ENCODE data around the gene SENP6. TPM values are rescaled to one million over a fixed set of nuclear protein-coding genes. Genes with fewer than 3 reads are reported as not detected.

The SENP6 gene
- total and polyA plus RNA-seq, 2 experiments from 2014 or later = 43.1 to 50.8 TPM

GRCh38 chr6:75620381-75621304, 19.0 kb downstream of the SENP6 start:
- H2AFZ ChIP-seq = no peak overlapping the region
- H3K4me2 ChIP-seq (ENCODE audit: unreplicated experiment) = no peak overlapping the region
- in situ Hi-C loops (cut with MboI) = no loop called here
- H3K79me2 ChIP-seq (ENCODE audit: insufficient read depth) = peaks cover 100% of the 10 kb centered on the region
- peaks cover 26% of the 10 kb centered on the region for H4K20me1 ChIP-seq (ENCODE audit: insufficient read depth)
- DNase-seq = no peak
- no peak overlapping the region for H3K9ac ChIP-seq
- H3F3A ChIP-seq (ENCODE audit: insufficient read depth) = no peaks in the 10 kb centered on the region
- H3K36me3 ChIP-seq (ENCODE audit: low read depth) = peaks cover 22% of the 10 kb centered on the region; the same call in 1 of the 2 replicates
- TF ChIP-seq EZH2 (IDR thresholded peaks at IDR 0.05; ENCODE audit: insufficient read depth, poor library complexity, severe bottlenecking) = no peak
- no peak for TF ChIP-seq EZH2phosphoT487 (IDR thresholded peaks at IDR 0.05; ENCODE audit: insufficient read depth, low read depth)
- no peaks in the 10 kb centered on the region for H3K9me2 ChIP-seq (ENCODE audit: insufficient read depth)
- no peaks in the 10 kb centered on the region for H3K27me3 ChIP-seq (replicated peaks; ENCODE audit: insufficient read depth)
- H3K4me3 ChIP-seq = no peak overlapping the region
- no peaks in the 10 kb centered on the region for H3K9me3 ChIP-seq (ENCODE audit: low read depth)
- WGBS, 2 experiments (ENCODE audit: low coverage in 1 of 2, low lambda C conversion rate in 2 of 2, missing lambda C conversion rate in 2 of 2) = 69 to 73% methylated on average over 7 of the region's 7 CpGs
- H3K4me1 ChIP-seq (ENCODE audit: insufficient read depth) = peaks cover 7% of the 10 kb centered on the region; the same call in 1 of the 2 replicates
- no peak overlapping the region for H3K27ac ChIP-seq

GRCh38 chr6:75621846-75622245, 20.2 kb downstream of the SENP6 start:
- Histone ChIP-seq H3K36me3 (ENCODE audit: low read depth) (peaks cover 22% of the 10 kb centered on the region; the same call in 1 of the 2 replicates), H3K4me1 (ENCODE audit: insufficient read depth) (peaks cover 7% of the 10 kb centered on the region; the same call in 1 of the 2 replicates), H3K9ac (no peak overlapping the region), H3K9me3 (ENCODE audit: low read depth) (no peaks in the 10 kb centered on the region), H3K27me3 (replicated peaks; ENCODE audit: insufficient read depth) (no peaks in the 10 kb centered on the region), H3K9me2 (ENCODE audit: insufficient read depth) (no peaks in the 10 kb centered on the region), H2AFZ (no peak overlapping the region), H3K27ac (no peak overlapping the region), H3F3A (ENCODE audit: insufficient read depth) (no peaks in the 10 kb centered on the region), H3K4me3 (no peak overlapping the region), H3K79me2 (ENCODE audit: insufficient read depth) (peaks cover 100% of the 10 kb centered on the region), H3K4me2 (ENCODE audit: unreplicated experiment) (no peak overlapping the region), H4K20me1 (ENCODE audit: insufficient read depth) (peaks cover 26% of the 10 kb centered on the region)
- in situ Hi-C loops (cut with MboI) = no loop called here
- DNase-seq = no peak
- TF ChIP-seq EZH2 (IDR thresholded peaks at IDR 0.05; ENCODE audit: insufficient read depth, poor library complexity, severe bottlenecking) (no peak), EZH2phosphoT487 (IDR thresholded peaks at IDR 0.05; ENCODE audit: insufficient read depth, low read depth) (no peak)

GRCh38 chr6:75623491-75623890, 21.8 kb downstream of the SENP6 start:
- Histone ChIP-seq H3K4me3 (no peak overlapping the region), H4K20me1 (ENCODE audit: insufficient read depth) (peaks cover 17% of the 10 kb centered on the region), H3K27me3 (replicated peaks; ENCODE audit: insufficient read depth) (no peaks in the 10 kb centered on the region), H3K79me2 (ENCODE audit: insufficient read depth) (peaks cover 100% of the 10 kb centered on the region), H3K4me2 (ENCODE audit: unreplicated experiment) (no peak overlapping the region), H3K9me3 (ENCODE audit: low read depth) (no peaks in the 10 kb centered on the region), H2AFZ (no peak overlapping the region), H3F3A (ENCODE audit: insufficient read depth) (no peaks in the 10 kb centered on the region), H3K9ac (no peak overlapping the region), H3K4me1 (ENCODE audit: insufficient read depth) (peaks cover 7% of the 10 kb centered on the region; the same call in 1 of the 2 replicates), H3K9me2 (ENCODE audit: insufficient read depth) (no peaks in the 10 kb centered on the region), H3K27ac (no peak overlapping the region), H3K36me3 (ENCODE audit: low read depth) (peaks cover 22% of the 10 kb centered on the region; the same call in 1 of the 2 replicates)
- TF ChIP-seq EZH2phosphoT487 (IDR thresholded peaks at IDR 0.05; ENCODE audit: insufficient read depth, low read depth) (no peak), EZH2 (IDR thresholded peaks at IDR 0.05; ENCODE audit: insufficient read depth, poor library complexity, severe bottlenecking) (no peak)
- in situ Hi-C loops (cut with MboI) = no loop called here
- 97 to 100% methylated on average over 1 of the region's 1 CpG for WGBS, 2 experiments (ENCODE audit: low coverage in 1 of 2, low lambda C conversion rate in 2 of 2, missing lambda C conversion rate in 2 of 2)
- no peak for DNase-seq

GRCh38 chr6:75624335-75624734, 22.7 kb downstream of the SENP6 start:
- H3K9ac ChIP-seq = no peak overlapping the region
- peaks cover 100% of the 10 kb centered on the region for H3K79me2 ChIP-seq (ENCODE audit: insufficient read depth)
- H3K4me2 ChIP-seq (ENCODE audit: unreplicated experiment) = no peak overlapping the region
- no peak overlapping the region for H2AFZ ChIP-seq
- no peaks in the 10 kb centered on the region for H3F3A ChIP-seq (ENCODE audit: insufficient read depth)
- no peaks in the 10 kb centered on the region for H3K9me3 ChIP-seq (ENCODE audit: low read depth)
- H3K27ac ChIP-seq = no peak overlapping the region
- in situ Hi-C loops (cut with MboI) = no loop called here
- H3K4me1 ChIP-seq (ENCODE audit: insufficient read depth) = peaks cover 5% of the 10 kb centered on the region; the same call in 1 of the 2 replicates
- H3K4me3 ChIP-seq = no peak overlapping the region
- H4K20me1 ChIP-seq (ENCODE audit: insufficient read depth) = peaks cover 17% of the 10 kb centered on the region
- no peak for DNase-seq
- TF ChIP-seq EZH2 (IDR thresholded peaks at IDR 0.05; ENCODE audit: insufficient read depth, poor library complexity, severe bottlenecking) (no peak), EZH2phosphoT487 (IDR thresholded peaks at IDR 0.05; ENCODE audit: insufficient read depth, low read depth) (no peak)
- H3K27me3 ChIP-seq (replicated peaks; ENCODE audit: insufficient read depth) = no peaks in the 10 kb centered on the region
- WGBS, 2 experiments (ENCODE audit: low coverage in 1 of 2, low lambda C conversion rate in 2 of 2, missing lambda C conversion rate in 2 of 2) = 96 to 97% methylated on average over 4 of the region's 4 CpGs
- H3K36me3 ChIP-seq (ENCODE audit: low read depth) = peaks cover 22% of the 10 kb centered on the region
- H3K9me2 ChIP-seq (ENCODE audit: insufficient read depth) = no peaks in the 10 kb centered on the region
